Smooth muscle cell (in vitro differentiated cells): ENCODE data around the gene MPP1. TPM values are rescaled to one million over a fixed set of nuclear protein-coding genes. Genes with fewer than 3 reads are reported as not detected.

Experiments
- DNase-seq: peaks from one replicate; lab custom pipeline; 2025; ENCODE audit not compliant: unreplicated experiment; lab: John Stamatoyannopoulos, UW
- H2AFZ ChIP-seq: fragments of 200-600 bp; sonication (generic); 2 replicates; pipeline ENCODE4 v1.6.0; 2016; ENCODE audit warnings: antibody characterized with exemption, low read depth, mild to moderate bottlenecking
- H3F3A ChIP-seq: fragments of 200-600 bp; sonication (generic); 2 replicates; pipeline ENCODE4 v1.6.0; 2017; ENCODE audit warnings: antibody characterized with exemption, low read depth
- H3K27ac ChIP-seq: fragments of 200-600 bp; sonication (generic); 2 replicates; pipeline ENCODE4 v1.5.1; 2016; ENCODE audit warnings: low read depth, mild to moderate bottlenecking
- H3K27me3 ChIP-seq: fragments of 200-600 bp; sonication (generic); 2 replicates; pipeline ENCODE4 v1.6.1; 2016; ENCODE audit warnings: low read depth, mild to moderate bottlenecking
- H3K36me3 ChIP-seq: fragments of 200-600 bp; sonication (generic); 2 replicates; pipeline ENCODE4 v1.5.1; 2016; ENCODE audit warnings: low read depth
- H3K4me1 ChIP-seq: fragments of 200-600 bp; sonication (generic); 2 replicates; pipeline ENCODE4 v1.5.1; 2016; ENCODE audit warnings: low read depth
- H3K4me2 ChIP-seq: fragments of 200-600 bp; sonication (generic); 2 replicates; pipeline ENCODE4 v1.6.0; 2016; ENCODE audit warnings: mild to moderate bottlenecking
- H3K4me3 ChIP-seq: fragments of 200-600 bp; sonication (generic); 2 replicates; pipeline ENCODE4 v1.5.1; 2016; ENCODE audit warnings: mild to moderate bottlenecking
- H3K79me2 ChIP-seq: fragments of 200-600 bp; sonication (generic); 2 replicates; pipeline ENCODE4 v1.6.0; 2016; ENCODE audit warnings: low read depth, mild to moderate bottlenecking
- H3K9ac ChIP-seq: fragments of 200-600 bp; sonication (generic); 2 replicates; pipeline ENCODE4 v1.6.0; 2016; ENCODE audit warnings: low read depth
- H3K9me3 ChIP-seq: fragments of 200-600 bp; sonication (generic); replicated peaks from 2 replicates; pipeline ENCODE4 v1.5.1; 2016; ENCODE audit warnings: low read depth
- H4K20me1 ChIP-seq: fragments of 200-600 bp; sonication (generic); 2 replicates; pipeline ENCODE4 v1.6.0; 2016; ENCODE audit warnings: low read depth
- WGBS: methylation state at CpG from one replicate; pipeline ENCODE4 v1.1.7; 2016; ENCODE audit warnings: low lambda C conversion rate; 5-methylcytosine and 5-hydroxymethylcytosine counted together
- polyA plus RNA-seq: library from polyadenylated mRNA; unstranded; fragments of >200 nt; fragmentation: Nextera tagmentation; extraction: Ambion mirVana; gene quantifications from 2 replicates; pipeline ENCODE4 v1.2.1, GENCODE V29; 2016
- total RNA-seq: library from RNA; depleted of rRNA; stranded (reverse); fragments of >200 nt; gene quantifications from 2 replicates; pipeline ENCODE4 v1.2.3, GENCODE V29; 2014
- TF ChIP-seq, protein P1 (sequence below): fragments of 200-600 bp; sonication (generic); IDR thresholded peaks from 2 replicates; pipeline ENCODE4 v1.5.1; 2017; ENCODE audit warnings: borderline replicate concordance, mild to moderate bottlenecking, antibody characterized with exemption; ENCODE audit not compliant: insufficient read depth, poor library complexity, severe bottlenecking

The MPP1 gene
- total and polyA plus RNA-seq, 2 experiments from 2014 or later, result 15.1 to 17.5 TPM

- Histone ChIP-seq H3K79me2 (peaks cover 3% of the 10 kb centered on the region), H2AFZ (no peak overlapping the region), H3K4me1 (no peaks in the 10 kb centered on the region), H3F3A (no peaks in the 10 kb centered on the region), H3K4me3 (no peak overlapping the region), H3K4me2 (no peak overlapping the region), H3K27ac (no peak overlapping the region), H3K27me3 (no peaks in the 10 kb centered on the region), H3K9ac (no peak overlapping the region), H3K36me3 (no peaks in the 10 kb centered on the region), H4K20me1 (peaks cover 3% of the 10 kb centered on the region), H3K9me3 (no peaks in the 10 kb centered on the region)
- TF ChIP-seq, protein P1, sequence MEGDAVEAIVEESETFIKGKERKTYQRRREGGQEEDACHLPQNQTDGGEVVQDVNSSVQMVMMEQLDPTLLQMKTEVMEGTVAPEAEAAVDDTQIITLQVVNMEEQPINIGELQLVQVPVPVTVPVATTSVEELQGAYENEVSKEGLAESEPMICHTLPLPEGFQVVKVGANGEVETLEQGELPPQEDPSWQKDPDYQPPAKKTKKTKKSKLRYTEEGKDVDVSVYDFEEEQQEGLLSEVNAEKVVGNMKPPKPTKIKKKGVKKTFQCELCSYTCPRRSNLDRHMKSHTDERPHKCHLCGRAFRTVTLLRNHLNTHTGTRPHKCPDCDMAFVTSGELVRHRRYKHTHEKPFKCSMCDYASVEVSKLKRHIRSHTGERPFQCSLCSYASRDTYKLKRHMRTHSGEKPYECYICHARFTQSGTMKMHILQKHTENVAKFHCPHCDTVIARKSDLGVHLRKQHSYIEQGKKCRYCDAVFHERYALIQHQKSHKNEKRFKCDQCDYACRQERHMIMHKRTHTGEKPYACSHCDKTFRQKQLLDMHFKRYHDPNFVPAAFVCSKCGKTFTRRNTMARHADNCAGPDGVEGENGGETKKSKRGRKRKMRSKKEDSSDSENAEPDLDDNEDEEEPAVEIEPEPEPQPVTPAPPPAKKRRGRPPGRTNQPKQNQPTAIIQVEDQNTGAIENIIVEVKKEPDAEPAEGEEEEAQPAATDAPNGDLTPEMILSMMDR, result no peak
- 73% methylated on average over 4 of the region's 4 CpGs for WGBS
- no peak for DNase-seq
Measured at GRCh38 chrX:154758696-154759095, 46.6 kb downstream of the MPP1 start.

- no peaks in the 10 kb centered on the region for H3K4me1 ChIP-seq
- H3K27me3 ChIP-seq, result peaks cover 14% of the 10 kb centered on the region
- no peaks in the 10 kb centered on the region for H3K36me3 ChIP-seq
- H3K79me2 ChIP-seq, result no peaks in the 10 kb centered on the region
- no peak overlapping the region for H2AFZ ChIP-seq
- WGBS, result 74% methylated on average over 9 of the region's 9 CpGs
- no peak overlapping the region for H3K9ac ChIP-seq
- H4K20me1 ChIP-seq, result no peaks in the 10 kb centered on the region
- DNase-seq, result no peak
- TF ChIP-seq, protein P1, result no peak
- no peak overlapping the region for H3K4me3 ChIP-seq
- H3F3A ChIP-seq, result no peaks in the 10 kb centered on the region
- no peak overlapping the region for H3K4me2 ChIP-seq
- H3K27ac ChIP-seq, result no peak overlapping the region
- H3K9me3 ChIP-seq, result no peaks in the 10 kb centered on the region
Measured at GRCh38 chrX:154751669-154752271, 53.5 kb downstream of the MPP1 start.

- peaks cover 14% of the 10 kb centered on the region for H3K27me3 ChIP-seq
- H3F3A ChIP-seq, result no peaks in the 10 kb centered on the region
- no peaks in the 10 kb centered on the region for H4K20me1 ChIP-seq
- no peaks in the 10 kb centered on the region for H3K36me3 ChIP-seq
- no peaks in the 10 kb centered on the region for H3K9me3 ChIP-seq
- H2AFZ ChIP-seq, result no peak overlapping the region
- H3K27ac ChIP-seq, result no peak overlapping the region
- H3K4me3 ChIP-seq, result peak overlapping the region; percentile 44
- 64% methylated on average over 10 of the region's 20 CpGs for WGBS
- H3K9ac ChIP-seq, result no peak overlapping the region
- TF ChIP-seq, protein P1, result no peak
- no peaks in the 10 kb centered on the region for H3K79me2 ChIP-seq
- H3K4me1 ChIP-seq, result no peaks in the 10 kb centered on the region
- H3K4me2 ChIP-seq, result no peak overlapping the region
- DNase-seq, result no peak
Measured at GRCh38 chrX:154751203-154751668, 54.0 kb downstream of the MPP1 start.
